Uterus (tissue), 2 donors: Measurements from ENCODE around the gene AKT1.
"Not testable (repeated sequence)": the region's sequence is repeated elsewhere in the genome, so short reads cannot be mapped to it uniquely, and the experiment has no call there.

Experiments
- CTCF ChIP-seq, 4 experiments: fragments of 200-600 bp in 2 of 4; fragments of 450-650 bp in 2 of 4; sonication (generic) in 2 of 4; IDR thresholded peaks; one replicate each; pipeline ENCODE4 v1.5.1; 2016 to 2019; ENCODE audit warnings: antibody characterized with exemption in 4 of 4, mild to moderate bottlenecking in 2 of 4, moderate library complexity in 1 of 4
- POLR2A ChIP-seq, 2 donors: fragments of 450-650 bp; IDR thresholded peaks; one replicate each; pipeline ENCODE4 v1.6.1; 2016; ENCODE audit warnings: antibody characterized with exemption in 2 of 2, mild to moderate bottlenecking in 1 of 2, moderate library complexity in 1 of 2

- TF ChIP-seq CTCF, POLR2A (IDR thresholded peaks at IDR 0.05): not testable (repeated sequence)
Observed at GRCh38 chr14:104814701-104815100, 19.2 kb upstream of the AKT1 start.
